Panc1 (cell line): ENCODE results near the gene KCNAB3.
A peak's percentile ranks its signal among the peaks of the same experiment; 100 is the strongest.

Experiments used
- POLR2AphosphoS5 ChIP-seq: IDR thresholded peaks from 2 replicates; pipeline ENCODE4 v1.6.1; 2012; ENCODE audit warnings: mild to moderate bottlenecking, low read depth, low read length, moderate library complexity
- TF ChIP-seq, protein P1 (sequence below): fragments of 450-650 bp; IDR thresholded peaks from 2 replicates; pipeline ENCODE4 v1.5.1; 2017; ENCODE audit warnings: mild to moderate bottlenecking
- TF ChIP-seq, protein P2 (sequence below), 2 experiments: IDR thresholded peaks; 2 replicates each; pipeline ENCODE4 v1.6.1; 2011 to 2012; ENCODE audit warnings: low read depth in 2 of 2, control low read depth in 1 of 2, low read length in 1 of 2, mild to moderate bottlenecking in 1 of 2, moderate library complexity in 1 of 2; ENCODE audit not compliant: insufficient read depth in 1 of 2

DNA sequence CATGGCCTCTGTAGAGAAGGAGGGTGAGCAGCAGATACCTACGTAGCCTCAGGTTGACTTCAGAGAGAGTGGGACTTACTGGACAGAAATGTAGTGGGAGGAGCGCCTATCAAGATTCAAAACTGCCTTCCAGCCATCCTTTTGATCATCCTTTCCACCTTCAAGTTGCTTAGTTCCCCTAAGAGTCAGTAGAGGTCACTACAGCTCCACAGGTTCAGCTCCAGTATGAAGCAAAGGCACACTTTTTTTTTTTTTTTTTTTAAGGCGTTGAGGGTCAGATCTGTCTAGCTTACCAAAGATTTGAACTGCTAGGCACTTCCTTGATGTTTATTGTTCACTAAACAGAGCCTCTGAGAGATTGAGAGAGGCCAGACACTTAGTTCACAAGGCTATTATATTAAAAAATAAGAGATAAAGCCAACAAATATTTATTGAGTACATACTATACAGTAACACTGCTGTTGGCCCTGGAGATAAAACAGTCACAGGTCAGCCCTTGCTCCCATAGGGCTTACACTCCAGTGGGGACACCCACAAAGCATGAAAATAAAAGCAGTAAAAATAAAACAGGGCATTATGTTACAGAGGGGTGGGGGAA lies 16.6 kb downstream of the KCNAB3 start:
- TF ChIP-seq, protein P1, sequence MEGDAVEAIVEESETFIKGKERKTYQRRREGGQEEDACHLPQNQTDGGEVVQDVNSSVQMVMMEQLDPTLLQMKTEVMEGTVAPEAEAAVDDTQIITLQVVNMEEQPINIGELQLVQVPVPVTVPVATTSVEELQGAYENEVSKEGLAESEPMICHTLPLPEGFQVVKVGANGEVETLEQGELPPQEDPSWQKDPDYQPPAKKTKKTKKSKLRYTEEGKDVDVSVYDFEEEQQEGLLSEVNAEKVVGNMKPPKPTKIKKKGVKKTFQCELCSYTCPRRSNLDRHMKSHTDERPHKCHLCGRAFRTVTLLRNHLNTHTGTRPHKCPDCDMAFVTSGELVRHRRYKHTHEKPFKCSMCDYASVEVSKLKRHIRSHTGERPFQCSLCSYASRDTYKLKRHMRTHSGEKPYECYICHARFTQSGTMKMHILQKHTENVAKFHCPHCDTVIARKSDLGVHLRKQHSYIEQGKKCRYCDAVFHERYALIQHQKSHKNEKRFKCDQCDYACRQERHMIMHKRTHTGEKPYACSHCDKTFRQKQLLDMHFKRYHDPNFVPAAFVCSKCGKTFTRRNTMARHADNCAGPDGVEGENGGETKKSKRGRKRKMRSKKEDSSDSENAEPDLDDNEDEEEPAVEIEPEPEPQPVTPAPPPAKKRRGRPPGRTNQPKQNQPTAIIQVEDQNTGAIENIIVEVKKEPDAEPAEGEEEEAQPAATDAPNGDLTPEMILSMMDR, result peak; percentile 84
- TF ChIP-seq POLR2AphosphoS5, result no peak
- TF ChIP-seq, protein P2, sequence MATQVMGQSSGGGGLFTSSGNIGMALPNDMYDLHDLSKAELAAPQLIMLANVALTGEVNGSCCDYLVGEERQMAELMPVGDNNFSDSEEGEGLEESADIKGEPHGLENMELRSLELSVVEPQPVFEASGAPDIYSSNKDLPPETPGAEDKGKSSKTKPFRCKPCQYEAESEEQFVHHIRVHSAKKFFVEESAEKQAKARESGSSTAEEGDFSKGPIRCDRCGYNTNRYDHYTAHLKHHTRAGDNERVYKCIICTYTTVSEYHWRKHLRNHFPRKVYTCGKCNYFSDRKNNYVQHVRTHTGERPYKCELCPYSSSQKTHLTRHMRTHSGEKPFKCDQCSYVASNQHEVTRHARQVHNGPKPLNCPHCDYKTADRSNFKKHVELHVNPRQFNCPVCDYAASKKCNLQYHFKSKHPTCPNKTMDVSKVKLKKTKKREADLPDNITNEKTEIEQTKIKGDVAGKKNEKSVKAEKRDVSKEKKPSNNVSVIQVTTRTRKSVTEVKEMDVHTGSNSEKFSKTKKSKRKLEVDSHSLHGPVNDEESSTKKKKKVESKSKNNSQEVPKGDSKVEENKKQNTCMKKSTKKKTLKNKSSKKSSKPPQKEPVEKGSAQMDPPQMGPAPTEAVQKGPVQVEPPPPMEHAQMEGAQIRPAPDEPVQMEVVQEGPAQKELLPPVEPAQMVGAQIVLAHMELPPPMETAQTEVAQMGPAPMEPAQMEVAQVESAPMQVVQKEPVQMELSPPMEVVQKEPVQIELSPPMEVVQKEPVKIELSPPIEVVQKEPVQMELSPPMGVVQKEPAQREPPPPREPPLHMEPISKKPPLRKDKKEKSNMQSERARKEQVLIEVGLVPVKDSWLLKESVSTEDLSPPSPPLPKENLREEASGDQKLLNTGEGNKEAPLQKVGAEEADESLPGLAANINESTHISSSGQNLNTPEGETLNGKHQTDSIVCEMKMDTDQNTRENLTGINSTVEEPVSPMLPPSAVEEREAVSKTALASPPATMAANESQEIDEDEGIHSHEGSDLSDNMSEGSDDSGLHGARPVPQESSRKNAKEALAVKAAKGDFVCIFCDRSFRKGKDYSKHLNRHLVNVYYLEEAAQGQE (IDR thresholded peaks at IDR 0.05; ENCODE audit: insufficient read depth in 1 of 2, low read depth in 2 of 2, low read length in 1 of 2), result no peak
